SJCRH30 (cell line): Measurements from ENCODE around the gene ZDHHC13. TPM values are rescaled to one million over a fixed set of nuclear protein-coding genes. Genes with fewer than 3 reads are reported as not detected.

Source experiments
- DNase-seq, 2 experiments: peaks; one replicate each; pipeline ENCODE4 v3.0.0-alpha.2; 2015 to 2020
- H3K27ac ChIP-seq: fragments of 250-450 bp; sonication (Bioruptor Pico); 2 replicates; pipeline ENCODE4 v1.5.1; 2020; ENCODE audit warnings: mild to moderate bottlenecking, moderate library complexity
- H3K27me3 ChIP-seq: fragments of 250-450 bp; sonication (Bioruptor Pico); 2 replicates; pipeline ENCODE4 v1.5.1; 2020; ENCODE audit warnings: mild to moderate bottlenecking, moderate library complexity
- H3K36me3 ChIP-seq: fragments of 250-450 bp; sonication (Bioruptor Pico); 2 replicates; pipeline ENCODE4 v1.5.1; 2020; ENCODE audit warnings: mild to moderate bottlenecking, moderate library complexity
- H3K4me1 ChIP-seq: fragments of 250-450 bp; sonication (Bioruptor Pico); 2 replicates; pipeline ENCODE4 v1.5.1; 2020; ENCODE audit warnings: mild to moderate bottlenecking, moderate library complexity
- H3K4me3 ChIP-seq: fragments of 250-450 bp; sonication (Bioruptor Pico); 2 replicates; pipeline ENCODE4 v1.5.1; 2020; ENCODE audit warnings: mild to moderate bottlenecking, moderate library complexity
- H3K9me3 ChIP-seq: fragments of 250-450 bp; sonication (Bioruptor Pico); replicated peaks from 2 replicates; pipeline ENCODE4 v1.5.1; 2020; ENCODE audit warnings: mild to moderate bottlenecking, moderate library complexity
- total RNA-seq: library from RNA; depleted of rRNA; stranded (reverse); fragments of >200 nt; shearing (Covaris generic); gene quantifications from 2 replicates; pipeline ENCODE4 v1.2.3, GENCODE V29; 2014; rRNA removed

The ZDHHC13 gene, protein sequence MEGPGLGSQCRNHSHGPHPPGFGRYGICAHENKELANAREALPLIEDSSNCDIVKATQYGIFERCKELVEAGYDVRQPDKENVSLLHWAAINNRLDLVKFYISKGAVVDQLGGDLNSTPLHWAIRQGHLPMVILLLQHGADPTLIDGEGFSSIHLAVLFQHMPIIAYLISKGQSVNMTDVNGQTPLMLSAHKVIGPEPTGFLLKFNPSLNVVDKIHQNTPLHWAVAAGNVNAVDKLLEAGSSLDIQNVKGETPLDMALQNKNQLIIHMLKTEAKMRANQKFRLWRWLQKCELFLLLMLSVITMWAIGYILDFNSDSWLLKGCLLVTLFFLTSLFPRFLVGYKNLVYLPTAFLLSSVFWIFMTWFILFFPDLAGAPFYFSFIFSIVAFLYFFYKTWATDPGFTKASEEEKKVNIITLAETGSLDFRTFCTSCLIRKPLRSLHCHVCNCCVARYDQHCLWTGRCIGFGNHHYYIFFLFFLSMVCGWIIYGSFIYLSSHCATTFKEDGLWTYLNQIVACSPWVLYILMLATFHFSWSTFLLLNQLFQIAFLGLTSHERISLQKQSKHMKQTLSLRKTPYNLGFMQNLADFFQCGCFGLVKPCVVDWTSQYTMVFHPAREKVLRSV
- 40.0 and 46.8 TPM in 2 replicates for total RNA-seq

DNA sequence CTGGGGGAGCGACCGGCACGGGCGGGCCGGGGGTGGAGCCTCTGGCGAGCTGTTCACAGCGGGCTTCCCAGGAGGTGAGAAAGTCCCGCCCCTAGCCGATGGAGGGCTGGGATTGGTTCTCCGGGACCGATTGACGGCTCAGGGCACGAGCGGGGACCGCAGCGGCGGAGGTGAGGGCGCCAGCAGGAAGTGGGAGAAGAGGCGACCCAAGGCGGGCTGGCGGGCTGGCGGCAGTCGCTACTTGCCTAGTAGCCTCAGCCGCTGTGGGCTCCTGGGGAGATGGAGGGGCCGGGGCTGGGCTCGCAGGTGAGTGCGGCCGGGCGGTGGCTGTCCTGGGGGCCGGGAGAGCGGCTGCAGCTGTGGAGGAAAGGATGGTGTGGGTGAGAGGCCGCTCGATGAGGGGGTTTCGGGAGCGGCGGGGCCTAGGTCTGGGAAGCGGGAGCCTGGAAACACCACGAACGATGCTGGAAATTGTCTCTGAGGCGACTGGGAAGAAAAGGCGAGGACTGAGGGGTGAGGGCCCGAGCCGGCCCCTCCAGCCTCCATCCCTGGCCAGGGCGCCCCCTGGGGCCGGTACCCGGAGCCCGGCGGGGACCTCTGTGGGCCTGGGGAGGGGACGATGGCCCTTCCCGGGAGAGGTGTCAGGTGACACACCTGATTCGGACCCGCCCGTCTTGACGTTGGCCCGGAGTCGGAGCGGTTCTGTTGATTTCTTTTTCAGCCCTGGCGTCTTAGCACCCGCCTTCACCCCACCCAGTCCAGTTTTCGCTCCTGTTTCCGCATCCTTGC is at the start of gene ZDHHC13:
TSS of gene ZDHHC13 (plus strand) at position 198 of the 789 bp plus-strand sequence. CDS start at position 280, 82 bp downstream.
- H3K36me3 ChIP-seq = peaks cover 4% of the 10 kb centered on the region; the same call in 1 of the 2 replicates
- H3K27ac ChIP-seq = peak within 1 kb of the TSS; percentile 61
- peaks cover 10% of the 10 kb centered on the region for H3K4me1 ChIP-seq
- peak; percentile 97 to 98 for DNase-seq
- H3K9me3 ChIP-seq = no peaks in the 10 kb centered on the region
- H3K27me3 ChIP-seq = no peaks in the 10 kb centered on the region
- peak within 1 kb of the TSS; percentile 85 for H3K4me3 ChIP-seq

DNA sequence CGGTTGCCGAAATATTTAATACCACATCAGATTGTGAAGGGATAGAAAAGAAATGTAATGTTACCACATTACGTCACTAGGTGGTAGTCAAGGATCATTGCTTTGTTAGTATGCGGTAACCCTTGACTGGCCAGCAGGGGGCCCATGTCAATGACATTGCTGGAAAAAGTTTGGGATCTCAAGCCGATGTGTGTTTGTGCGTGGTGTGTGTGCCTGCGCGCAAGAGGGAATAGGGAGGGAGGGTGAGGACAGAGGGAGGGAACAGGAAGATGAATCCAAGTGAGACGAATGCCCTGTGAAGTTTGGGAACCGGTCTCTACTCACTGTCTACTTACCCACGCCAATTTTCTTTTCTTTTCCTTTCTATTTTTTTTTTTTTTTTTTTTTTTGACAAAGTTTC is 45.7 kb upstream of the ZDHHC13 start:
- no peaks in the 10 kb centered on the region for H3K36me3 ChIP-seq
- peaks cover 3% of the 10 kb centered on the region; the same call in 1 of the 2 replicates for H3K9me3 ChIP-seq
- 0 out of 2 replicates have a peak overlapping the region, but pooled peaks have one; percentile 7 for H3K4me3 ChIP-seq
- peaks cover 3% of the 10 kb centered on the region for H3K4me1 ChIP-seq
- DNase-seq = peak; percentile 89 to 97
- H3K27me3 ChIP-seq = no peaks in the 10 kb centered on the region
- H3K27ac ChIP-seq = no peak overlapping the region

DNA sequence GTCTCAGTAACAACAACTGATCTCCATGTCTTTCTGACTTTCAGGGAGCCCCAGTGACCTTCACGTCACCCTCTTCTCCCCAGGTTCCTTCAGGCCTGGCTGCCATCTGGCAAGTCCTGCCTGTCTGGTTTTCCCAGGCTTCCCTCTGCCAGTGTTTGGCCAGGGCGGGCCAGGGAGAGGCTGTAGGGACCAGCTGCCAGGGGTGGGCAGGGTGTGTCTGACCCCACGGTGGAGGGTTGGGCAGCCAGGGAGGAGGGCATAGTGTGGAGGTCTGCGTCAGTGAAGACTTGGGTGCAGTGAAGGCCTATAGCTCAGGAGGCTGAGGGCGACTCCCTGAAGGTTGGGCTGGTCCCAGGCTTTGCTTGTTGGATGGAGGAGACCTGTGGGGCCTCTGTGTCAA is 44.5 kb upstream of the ZDHHC13 start:
- DNase-seq = no peak
- Histone ChIP-seq H3K4me3 (no peak overlapping the region), H3K4me1 (peaks cover 3% of the 10 kb centered on the region), H3K27ac (no peak overlapping the region), H3K9me3 (peaks cover 3% of the 10 kb centered on the region; the same call in 1 of the 2 replicates), H3K27me3 (no peaks in the 10 kb centered on the region), H3K36me3 (no peaks in the 10 kb centered on the region)

DNA sequence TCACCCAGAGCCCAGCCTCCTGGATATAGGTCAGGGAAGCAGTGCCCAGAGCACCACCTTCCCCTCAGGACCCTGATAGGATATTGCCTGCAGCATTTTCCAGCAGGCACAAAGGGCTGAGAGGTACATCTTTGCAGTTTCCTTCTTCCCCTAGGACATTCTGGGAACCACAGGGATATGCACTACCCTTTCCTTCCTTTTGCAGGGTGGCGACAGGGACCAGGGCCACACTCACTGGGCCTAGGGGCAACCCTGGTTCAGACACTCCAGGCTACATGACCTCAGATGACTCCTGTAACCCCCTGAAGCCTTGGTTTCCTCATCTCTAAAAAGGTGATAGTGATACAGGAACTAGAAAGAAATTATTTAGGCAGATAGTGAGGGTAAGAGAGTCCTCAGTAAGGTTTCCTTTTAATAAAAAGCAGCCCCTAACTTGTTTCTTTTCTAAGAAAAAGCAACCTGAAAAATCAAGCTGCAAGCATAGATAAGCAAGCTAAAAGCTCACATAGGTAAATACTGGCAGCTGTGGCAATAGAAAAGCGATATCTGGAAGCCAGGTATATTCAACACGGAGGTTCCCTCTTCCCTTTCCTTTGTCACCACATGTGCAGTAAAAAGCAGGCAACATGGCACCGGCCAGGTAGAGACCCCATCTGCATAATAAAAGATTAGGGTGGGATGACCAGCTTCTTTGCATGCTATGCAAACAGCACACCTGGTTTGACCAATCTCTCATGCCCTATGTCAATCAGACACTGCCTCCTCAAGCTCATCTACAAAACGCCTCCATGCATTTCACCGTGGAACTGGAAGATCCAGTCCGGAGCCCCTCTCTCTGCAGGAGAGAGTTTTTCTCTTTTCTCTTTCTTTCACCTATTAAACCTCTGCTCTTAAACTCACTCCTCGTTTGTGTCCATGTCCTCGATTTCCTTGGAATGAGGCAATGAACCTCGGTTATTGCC is 43.2 kb upstream of the ZDHHC13 start:
- Histone ChIP-seq H3K9me3 (peaks cover 3% of the 10 kb centered on the region; the same call in 1 of the 2 replicates), H3K36me3 (no peaks in the 10 kb centered on the region), H3K27me3 (no peaks in the 10 kb centered on the region), H3K27ac (no peak overlapping the region), H3K4me3 (no peak overlapping the region), H3K4me1 (peaks cover 3% of the 10 kb centered on the region)
- no peak for DNase-seq

DNA sequence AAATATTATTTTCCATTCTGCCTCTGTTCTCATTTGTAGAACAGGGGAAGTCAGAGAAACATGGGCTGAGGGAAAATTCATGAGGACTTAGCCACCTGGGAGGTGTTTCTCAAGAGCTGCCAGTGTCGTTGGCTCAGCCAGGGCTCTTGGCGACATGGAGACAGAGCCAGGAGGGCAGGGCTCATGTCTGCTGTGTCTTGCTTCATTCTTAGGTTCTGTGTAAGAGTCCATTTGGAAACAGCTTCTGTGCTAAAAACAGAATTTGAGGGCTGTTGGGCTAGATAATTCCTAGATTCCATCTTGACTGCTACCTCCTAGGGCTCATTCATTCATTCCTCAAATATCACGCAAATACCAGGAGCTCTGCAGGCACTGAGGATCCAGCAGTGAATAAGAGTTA is 41.3 kb upstream of the ZDHHC13 start:
- Histone ChIP-seq H3K9me3 (no peaks in the 10 kb centered on the region), H3K27me3 (no peaks in the 10 kb centered on the region), H3K4me3 (no peak overlapping the region), H3K4me1 (peaks cover 3% of the 10 kb centered on the region), H3K36me3 (no peaks in the 10 kb centered on the region), H3K27ac (no peak overlapping the region)
- DNase-seq = no peak

DNA sequence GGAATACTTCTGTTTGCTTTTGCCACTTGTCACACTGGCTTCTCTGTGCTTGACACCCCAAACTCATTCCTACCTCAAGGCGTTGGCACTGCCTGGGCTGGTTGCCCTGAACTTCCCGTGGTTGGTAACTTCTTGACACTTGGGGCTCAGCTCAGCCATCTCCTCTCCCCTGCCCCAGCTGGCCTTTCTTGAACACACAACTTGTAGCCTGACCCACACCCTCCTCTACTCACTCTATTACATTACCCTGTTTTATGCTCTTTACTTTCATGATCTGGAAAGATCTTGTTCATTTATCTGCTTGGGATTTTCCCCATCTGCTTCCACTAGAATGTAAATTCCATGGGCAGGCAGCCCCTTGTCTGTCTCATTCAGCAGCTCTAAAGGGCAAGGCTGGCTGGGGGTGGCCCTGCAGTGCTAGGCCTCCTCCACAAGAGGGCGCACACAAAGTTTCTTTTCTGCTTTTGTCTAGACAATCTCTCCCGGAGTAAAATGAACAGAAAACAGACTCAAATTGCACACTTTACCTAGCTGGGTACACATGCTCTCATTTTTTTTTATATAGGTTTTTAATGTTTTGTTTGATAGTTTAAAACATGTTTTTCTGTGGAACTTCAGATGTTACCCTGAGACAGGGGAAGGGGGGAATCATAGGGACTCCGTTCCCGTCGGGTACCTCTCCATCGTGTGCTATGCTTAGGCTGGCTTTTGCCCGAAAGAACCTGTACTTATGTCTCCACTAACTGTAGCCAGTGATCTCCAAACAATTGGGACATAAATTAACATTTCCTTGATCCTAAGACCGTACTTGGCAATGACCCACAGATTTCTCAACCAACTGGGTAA is 40.0 kb upstream of the ZDHHC13 start:
- DNase-seq = peak; percentile 55 to 88
- no peak overlapping the region for H3K4me3 ChIP-seq
- H3K4me1 ChIP-seq = no peaks in the 10 kb centered on the region; the same call in 1 of the 2 replicates
- no peaks in the 10 kb centered on the region for H3K36me3 ChIP-seq
- H3K27ac ChIP-seq = no peak overlapping the region
- H3K27me3 ChIP-seq = no peaks in the 10 kb centered on the region
- no peaks in the 10 kb centered on the region for H3K9me3 ChIP-seq

DNA sequence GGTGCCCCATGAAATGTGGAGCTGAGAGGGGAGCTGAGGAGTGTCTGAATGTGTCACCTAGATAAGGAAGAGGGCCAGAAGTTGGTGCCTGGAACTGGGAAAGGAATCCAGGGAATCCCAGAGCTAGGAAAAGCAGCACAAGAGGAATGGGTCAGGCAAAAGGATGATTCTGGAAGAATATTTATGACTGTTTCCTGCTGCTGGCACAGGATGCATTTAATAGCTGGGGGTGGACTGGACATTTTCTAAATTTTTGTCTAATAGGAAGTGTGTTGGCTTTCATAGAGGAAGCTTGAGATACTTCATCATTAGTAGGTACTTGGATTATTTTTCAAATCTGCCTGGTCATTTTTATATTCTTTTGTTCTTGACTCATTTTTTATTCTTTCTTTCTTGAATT is 39.0 kb upstream of the ZDHHC13 start:
- no peak for DNase-seq
- no peaks in the 10 kb centered on the region for H3K27me3 ChIP-seq
- H3K9me3 ChIP-seq = no peaks in the 10 kb centered on the region
- H3K4me3 ChIP-seq = no peak overlapping the region
- no peak overlapping the region for H3K27ac ChIP-seq
- no peaks in the 10 kb centered on the region for H3K4me1 ChIP-seq
- H3K36me3 ChIP-seq = no peaks in the 10 kb centered on the region

DNA sequence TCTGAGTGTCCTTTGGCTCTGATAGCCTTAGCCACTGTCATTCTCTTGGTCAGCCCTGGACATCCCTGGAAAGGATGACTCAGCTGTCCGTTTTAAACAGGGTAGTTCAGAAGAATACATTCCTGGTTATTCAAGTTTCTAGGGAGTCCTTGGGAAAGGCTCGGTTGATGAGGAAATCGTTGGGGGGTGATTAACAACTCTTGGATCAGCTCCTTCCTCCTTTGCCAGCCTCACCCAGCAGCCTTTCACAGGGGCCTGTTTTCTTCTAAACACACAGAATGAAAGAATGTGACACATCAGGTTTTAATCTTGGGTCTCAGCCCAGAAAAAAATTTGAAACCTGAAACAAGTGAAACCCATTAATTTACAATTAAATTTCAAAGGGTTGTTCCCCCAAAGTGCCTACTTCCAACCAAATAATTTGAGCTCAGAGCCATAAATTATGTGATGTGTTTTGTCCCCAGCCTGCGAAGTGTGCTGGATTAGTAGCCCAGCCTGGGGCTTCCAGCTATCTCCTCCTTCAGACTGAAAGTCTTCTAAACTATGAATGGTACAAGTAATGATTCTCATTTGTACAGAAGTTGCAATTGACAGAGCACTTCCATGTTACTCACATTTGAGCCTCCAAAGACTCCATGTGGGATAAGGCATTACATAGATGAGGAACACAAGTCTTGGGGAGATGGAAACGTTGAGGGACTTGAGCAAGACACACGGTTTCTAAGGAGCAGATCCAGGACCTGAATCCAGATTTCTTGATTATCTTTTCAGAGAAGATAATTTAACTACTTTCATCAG is 37.1 kb upstream of the ZDHHC13 start:
- Histone ChIP-seq H3K36me3 (no peaks in the 10 kb centered on the region), H3K27me3 (no peaks in the 10 kb centered on the region; the same call in 1 of the 2 replicates), H3K4me1 (no peaks in the 10 kb centered on the region), H3K9me3 (no peaks in the 10 kb centered on the region), H3K27ac (no peak overlapping the region), H3K4me3 (no peak overlapping the region)
- DNase-seq = no peak

DNA sequence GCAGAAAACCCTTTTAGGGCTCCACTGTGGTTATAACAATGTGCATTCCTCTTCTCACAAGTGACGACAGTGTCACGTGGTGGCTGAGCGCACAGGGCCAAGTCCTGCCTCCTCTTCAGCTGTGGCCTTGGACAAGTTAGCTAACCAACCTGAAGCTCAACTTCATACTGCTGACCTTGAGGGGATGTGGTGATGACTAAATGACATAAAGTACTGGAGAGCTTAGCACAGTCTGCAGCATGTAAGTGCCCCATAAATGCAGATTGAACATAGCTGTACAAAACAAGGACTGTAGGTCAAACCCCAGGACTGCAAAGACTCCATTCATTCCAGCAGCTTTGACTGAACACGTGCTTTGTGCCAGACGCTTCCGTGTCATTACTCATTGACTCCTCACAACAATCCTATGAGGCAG is 36.4 kb upstream of the ZDHHC13 start:
- Histone ChIP-seq H3K4me1 (no peaks in the 10 kb centered on the region), H3K4me3 (no peak overlapping the region), H3K36me3 (no peaks in the 10 kb centered on the region), H3K9me3 (no peaks in the 10 kb centered on the region), H3K27ac (no peak overlapping the region), H3K27me3 (no peaks in the 10 kb centered on the region; the same call in 1 of the 2 replicates)
- no peak for DNase-seq

DNA sequence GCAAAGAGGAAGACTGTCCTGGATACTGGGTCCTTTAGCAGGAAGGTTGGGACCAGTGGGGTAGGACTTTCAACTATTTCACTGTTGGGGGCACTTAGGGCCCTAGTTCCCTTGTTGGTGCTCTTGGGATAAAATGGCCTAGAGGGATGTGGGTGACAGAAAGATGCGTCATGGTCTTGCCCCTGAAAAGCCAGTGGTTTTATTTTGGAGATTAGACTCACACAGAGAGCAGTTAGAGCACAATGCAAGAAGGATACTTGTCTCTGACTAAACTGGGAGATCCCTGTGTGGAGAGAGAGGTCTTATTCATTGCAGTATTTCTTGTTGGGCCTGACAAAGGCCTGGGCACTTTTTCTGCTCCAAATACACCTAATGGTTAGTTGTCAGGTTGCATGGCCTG is 33.8 kb upstream of the ZDHHC13 start:
- Histone ChIP-seq H3K36me3 (no peaks in the 10 kb centered on the region), H3K4me1 (no peaks in the 10 kb centered on the region), H3K4me3 (no peak overlapping the region), H3K9me3 (no peaks in the 10 kb centered on the region), H3K27me3 (no peaks in the 10 kb centered on the region; the same call in 1 of the 2 replicates), H3K27ac (no peak overlapping the region)
- DNase-seq = no peak

DNA sequence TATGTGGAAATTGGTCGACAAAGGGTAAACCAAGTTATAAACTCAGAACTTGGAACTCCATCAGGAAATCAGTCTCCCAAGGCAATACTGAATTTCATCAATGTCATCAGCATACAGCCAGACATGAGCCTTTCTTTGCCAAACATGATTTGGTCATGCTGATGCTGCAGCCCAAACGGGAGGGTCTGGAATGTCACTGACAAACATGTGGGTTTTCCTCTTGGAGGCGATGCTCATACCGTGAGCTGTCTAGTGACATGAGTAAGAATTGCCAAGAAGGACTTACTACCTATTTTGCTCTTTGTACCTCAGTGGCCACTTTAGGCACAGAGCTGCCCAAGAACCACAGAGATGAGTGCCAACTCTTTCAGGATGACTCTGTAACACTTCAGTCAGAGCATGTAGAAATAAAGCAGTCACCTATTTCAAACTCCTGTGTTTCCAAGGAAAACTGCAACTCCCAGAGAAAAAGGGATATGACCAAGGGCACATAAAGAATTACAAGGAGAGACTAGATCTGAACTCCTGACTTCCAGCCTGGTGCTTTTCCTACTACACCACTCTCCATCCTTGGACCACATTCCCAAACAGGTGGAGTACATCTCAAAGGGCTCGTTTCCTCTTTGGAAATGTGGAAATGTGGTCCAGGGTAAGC is 32.2 kb upstream of the ZDHHC13 start:
- Histone ChIP-seq H3K27me3 (no peaks in the 10 kb centered on the region; the same call in 1 of the 2 replicates), H3K4me3 (no peak overlapping the region), H3K9me3 (no peaks in the 10 kb centered on the region), H3K27ac (no peak overlapping the region), H3K36me3 (no peaks in the 10 kb centered on the region), H3K4me1 (no peaks in the 10 kb centered on the region)
- DNase-seq = no peak

DNA sequence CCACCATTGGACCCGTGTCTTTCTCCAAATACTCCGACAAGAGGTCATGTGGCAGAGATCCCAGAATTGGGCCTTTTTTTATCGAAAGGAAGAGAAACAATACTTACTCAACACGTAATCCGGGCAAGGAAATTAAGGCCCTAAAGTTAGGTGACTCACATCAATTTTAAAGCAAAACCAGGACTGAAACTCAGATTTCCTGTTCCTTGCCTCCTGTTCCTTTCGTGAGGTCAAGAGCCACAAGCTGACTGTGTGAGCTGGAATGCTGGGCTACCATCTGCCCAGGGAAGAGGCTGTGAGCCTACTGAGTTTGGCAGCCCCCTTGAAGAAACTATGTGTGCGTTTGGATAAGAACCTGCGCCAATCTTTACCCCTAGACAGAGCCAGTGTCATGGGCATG is 29.3 kb upstream of the ZDHHC13 start:
- Histone ChIP-seq H3K36me3 (no peaks in the 10 kb centered on the region), H3K4me1 (no peaks in the 10 kb centered on the region), H3K27me3 (no peaks in the 10 kb centered on the region; the same call in 1 of the 2 replicates), H3K4me3 (no peak overlapping the region), H3K27ac (no peak overlapping the region), H3K9me3 (0 out of 2 replicates have a peak, but pooled peaks cover 2% of the 10 kb centered on the region)
- DNase-seq = no peak
